C4-2B (cell line): ENCODE results near the gene C19orf18.

Experiments used
- CTCF ChIP-seq: fragments of 450-650 bp; conservative IDR thresholded peaks from 2 replicates; pipeline ENCODE4 v1.5.1; 2017; ENCODE audit warnings: mild to moderate bottlenecking
- ZFX ChIP-seq: fragments of 450-650 bp; IDR thresholded peaks from 2 replicates; pipeline ENCODE4 v1.6.1; 2017

DNA sequence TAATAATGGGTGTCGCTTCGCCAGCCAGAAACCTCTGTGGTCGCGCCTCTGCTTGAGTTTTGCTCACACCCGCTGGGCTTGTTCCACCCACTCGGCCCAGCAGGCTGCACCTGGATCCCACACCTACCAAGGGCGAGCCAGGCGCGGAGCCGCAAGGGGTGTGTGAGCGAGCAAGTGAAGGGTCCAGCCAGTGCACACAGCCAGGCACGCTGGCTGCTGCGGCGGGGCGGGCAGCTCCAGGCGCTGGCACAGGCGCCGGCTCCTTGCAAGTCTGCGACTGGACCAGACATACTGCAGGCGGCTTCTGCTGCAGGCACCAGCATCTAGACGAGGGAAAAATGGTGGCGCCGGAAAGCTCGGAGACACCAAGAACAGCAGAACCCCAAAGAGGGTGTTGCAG, 25.0 kb downstream of the C19orf18 start:
- TF ChIP-seq CTCF = no peak
- TF ChIP-seq ZFX = no peak
